Measurements from ENCODE around the gene NEURL1B.

NEURL1B gene

DNA sequence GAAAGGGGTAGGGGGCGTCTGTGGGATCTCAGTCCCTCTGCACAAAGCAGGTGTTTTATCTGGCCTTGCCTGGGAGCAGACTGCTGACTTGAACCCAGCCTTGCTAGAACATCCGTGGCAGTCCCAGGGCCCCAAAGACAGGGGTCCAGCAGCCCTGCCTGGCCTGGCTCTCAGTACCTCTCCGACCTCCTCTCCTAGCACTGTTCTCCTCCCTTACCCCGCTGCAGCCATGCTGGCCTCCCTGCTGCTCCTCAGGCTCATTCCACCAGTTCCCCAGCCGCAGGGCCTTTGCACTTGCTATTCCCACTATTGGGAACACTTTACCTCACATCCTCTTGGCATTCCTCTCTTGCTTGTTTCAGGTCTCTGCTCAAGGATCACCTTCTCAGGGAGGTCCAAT is 84.7 kb downstream of the NEURL1B start:
- Histone ChIP-seq H3K9me2 (replicated peaks; ENCODE audit: low read depth, low read length) (no peaks in the 10 kb centered on the region), H3K9me3 (ENCODE audit: insufficient read depth, low read depth, low read length) (no peaks in the 10 kb centered on the region), H3K27me3 (ENCODE audit: insufficient read depth, low read length, poor library complexity, severe bottlenecking) (no peaks in the 10 kb centered on the region), H3K79me2 (ENCODE audit: insufficient read depth, low read length) (no peaks in the 10 kb centered on the region), H3K36me3 (ENCODE audit: insufficient read depth, low read length) (no peaks in the 10 kb centered on the region), H3K9ac (ENCODE audit: low read depth, low read length, poor library complexity, severe bottlenecking) (no peak overlapping the region), H4K20me1 (ENCODE audit: insufficient read depth, low read length, poor library complexity, severe bottlenecking) (no peaks in the 10 kb centered on the region), H2AFZ (ENCODE audit: low read length) (no peak overlapping the region), H3F3A (ENCODE audit: low read depth) (no peaks in the 10 kb centered on the region), H3K4me2 (ENCODE audit: low read depth, low read length, poor library complexity, severe bottlenecking) (no peak overlapping the region), H3K4me3 (ENCODE audit: low read length, poor library complexity, severe bottlenecking) (no peak overlapping the region), H3K4me1 (ENCODE audit: insufficient read depth, low read length, poor library complexity, severe bottlenecking) (no peaks in the 10 kb centered on the region)
- TF ChIP-seq EZH2phosphoT487 (IDR thresholded peaks at IDR 0.05; ENCODE audit: borderline replicate concordance): no peak
- TF ChIP-seq, protein P1, sequence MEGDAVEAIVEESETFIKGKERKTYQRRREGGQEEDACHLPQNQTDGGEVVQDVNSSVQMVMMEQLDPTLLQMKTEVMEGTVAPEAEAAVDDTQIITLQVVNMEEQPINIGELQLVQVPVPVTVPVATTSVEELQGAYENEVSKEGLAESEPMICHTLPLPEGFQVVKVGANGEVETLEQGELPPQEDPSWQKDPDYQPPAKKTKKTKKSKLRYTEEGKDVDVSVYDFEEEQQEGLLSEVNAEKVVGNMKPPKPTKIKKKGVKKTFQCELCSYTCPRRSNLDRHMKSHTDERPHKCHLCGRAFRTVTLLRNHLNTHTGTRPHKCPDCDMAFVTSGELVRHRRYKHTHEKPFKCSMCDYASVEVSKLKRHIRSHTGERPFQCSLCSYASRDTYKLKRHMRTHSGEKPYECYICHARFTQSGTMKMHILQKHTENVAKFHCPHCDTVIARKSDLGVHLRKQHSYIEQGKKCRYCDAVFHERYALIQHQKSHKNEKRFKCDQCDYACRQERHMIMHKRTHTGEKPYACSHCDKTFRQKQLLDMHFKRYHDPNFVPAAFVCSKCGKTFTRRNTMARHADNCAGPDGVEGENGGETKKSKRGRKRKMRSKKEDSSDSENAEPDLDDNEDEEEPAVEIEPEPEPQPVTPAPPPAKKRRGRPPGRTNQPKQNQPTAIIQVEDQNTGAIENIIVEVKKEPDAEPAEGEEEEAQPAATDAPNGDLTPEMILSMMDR (conservative IDR thresholded peaks at IDR 0.05; ENCODE audit: low read length): no peak

DNA sequence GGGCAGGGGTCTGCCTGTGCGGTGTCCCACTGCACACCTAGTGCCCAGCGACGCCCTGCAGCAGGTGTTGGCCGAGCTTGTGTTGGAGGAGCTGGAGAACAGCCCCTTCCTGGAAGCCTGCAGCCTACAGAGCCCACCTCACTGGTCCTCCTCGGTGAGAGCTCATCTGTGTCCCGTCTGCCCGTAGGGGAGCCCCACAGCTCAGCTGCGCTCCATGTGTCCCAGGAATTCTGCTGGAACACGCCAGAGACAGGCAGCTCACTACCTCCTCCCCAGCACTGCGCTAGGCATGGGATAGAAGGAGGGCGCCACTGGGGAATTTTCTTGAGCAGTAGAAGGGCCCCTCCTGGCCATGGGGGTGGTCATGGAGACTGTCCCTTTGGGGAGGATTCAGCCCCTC is 85.9 kb downstream of the NEURL1B start:
- no peak for TF ChIP-seq EZH2phosphoT487 (IDR thresholded peaks at IDR 0.05; ENCODE audit: borderline replicate concordance)
- TF ChIP-seq, protein P1 (conservative IDR thresholded peaks at IDR 0.05; ENCODE audit: low read length): no peak

DNA sequence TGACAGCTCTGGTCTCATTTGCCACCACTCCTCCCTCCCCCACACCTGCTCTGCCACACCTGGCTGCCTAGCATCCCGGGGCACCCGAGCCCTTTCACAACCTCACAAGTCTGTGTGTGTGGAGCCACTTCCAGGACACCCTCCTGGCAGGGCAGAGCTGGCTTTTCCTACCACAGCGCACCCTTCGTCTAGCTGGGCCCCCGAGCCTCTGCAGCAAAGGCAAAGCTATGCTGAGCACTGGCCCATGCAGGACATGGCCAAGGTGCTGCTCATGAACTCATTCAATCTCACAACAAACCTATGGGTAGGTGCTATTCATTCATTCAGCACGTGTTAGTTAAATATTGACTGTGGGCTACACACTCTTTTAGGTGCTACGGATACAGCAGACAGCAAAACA is 86.5 kb downstream of the NEURL1B start:
- H2AFZ ChIP-seq (ENCODE audit: low read length): no peak overlapping the region
- H3K9me3 ChIP-seq (ENCODE audit: insufficient read depth, low read depth, low read length): no peaks in the 10 kb centered on the region
- no peak overlapping the region for H3K9ac ChIP-seq (ENCODE audit: low read depth, low read length, poor library complexity, severe bottlenecking)
- no peaks in the 10 kb centered on the region for H3K4me1 ChIP-seq (ENCODE audit: insufficient read depth, low read length, poor library complexity, severe bottlenecking)
- H3K4me2 ChIP-seq (ENCODE audit: low read depth, low read length, poor library complexity, severe bottlenecking): no peak overlapping the region
- no peaks in the 10 kb centered on the region for H3F3A ChIP-seq (ENCODE audit: low read depth)
- TF ChIP-seq EZH2phosphoT487 (IDR thresholded peaks at IDR 0.05; ENCODE audit: borderline replicate concordance): no peak
- TF ChIP-seq, protein P1 (conservative IDR thresholded peaks at IDR 0.05; ENCODE audit: low read length): no peak
- no peaks in the 10 kb centered on the region for H3K79me2 ChIP-seq (ENCODE audit: insufficient read depth, low read length)
- H3K9me2 ChIP-seq (replicated peaks; ENCODE audit: low read depth, low read length): no peaks in the 10 kb centered on the region
- no peaks in the 10 kb centered on the region for H3K27me3 ChIP-seq (ENCODE audit: insufficient read depth, low read length, poor library complexity, severe bottlenecking)
- H3K4me3 ChIP-seq (ENCODE audit: low read length, poor library complexity, severe bottlenecking): no peak overlapping the region
- no peaks in the 10 kb centered on the region for H3K36me3 ChIP-seq (ENCODE audit: insufficient read depth, low read length)
- H4K20me1 ChIP-seq (ENCODE audit: insufficient read depth, low read length, poor library complexity, severe bottlenecking): no peaks in the 10 kb centered on the region

More for the DNA sequence above, 85.9 kb downstream of the NEURL1B start:
- no peaks in the 10 kb centered on the region for H3K9me3 ChIP-seq (ENCODE audit: insufficient read depth, low read depth, low read length)
- H3K9ac ChIP-seq (ENCODE audit: low read depth, low read length, poor library complexity, severe bottlenecking): no peak overlapping the region
- no peaks in the 10 kb centered on the region for H4K20me1 ChIP-seq (ENCODE audit: insufficient read depth, low read length, poor library complexity, severe bottlenecking)
- no peak overlapping the region for H2AFZ ChIP-seq (ENCODE audit: low read length)
- H3K79me2 ChIP-seq (ENCODE audit: insufficient read depth, low read length): no peaks in the 10 kb centered on the region
- H3K36me3 ChIP-seq (ENCODE audit: insufficient read depth, low read length): no peaks in the 10 kb centered on the region
- no peaks in the 10 kb centered on the region for H3K9me2 ChIP-seq (replicated peaks; ENCODE audit: low read depth, low read length)
- H3K4me1 ChIP-seq (ENCODE audit: insufficient read depth, low read length, poor library complexity, severe bottlenecking): no peaks in the 10 kb centered on the region
- no peak overlapping the region for H3K4me3 ChIP-seq (ENCODE audit: low read length, poor library complexity, severe bottlenecking)
- no peak overlapping the region for H3K4me2 ChIP-seq (ENCODE audit: low read depth, low read length, poor library complexity, severe bottlenecking)
- no peaks in the 10 kb centered on the region for H3F3A ChIP-seq (ENCODE audit: low read depth)
- no peaks in the 10 kb centered on the region for H3K27me3 ChIP-seq (ENCODE audit: insufficient read depth, low read length, poor library complexity, severe bottlenecking)

Measured in Loucy (cell line).